ENCODE measurements around the gene BCLAF3. TPM values are rescaled to one million over a fixed set of nuclear protein-coding genes. Genes with fewer than 3 reads are reported as not detected.

BCLAF3 gene
- total and polyA plus RNA-seq, 8 donors, result 1.2 to 28.6 (median 6.1) TPM

DNA sequence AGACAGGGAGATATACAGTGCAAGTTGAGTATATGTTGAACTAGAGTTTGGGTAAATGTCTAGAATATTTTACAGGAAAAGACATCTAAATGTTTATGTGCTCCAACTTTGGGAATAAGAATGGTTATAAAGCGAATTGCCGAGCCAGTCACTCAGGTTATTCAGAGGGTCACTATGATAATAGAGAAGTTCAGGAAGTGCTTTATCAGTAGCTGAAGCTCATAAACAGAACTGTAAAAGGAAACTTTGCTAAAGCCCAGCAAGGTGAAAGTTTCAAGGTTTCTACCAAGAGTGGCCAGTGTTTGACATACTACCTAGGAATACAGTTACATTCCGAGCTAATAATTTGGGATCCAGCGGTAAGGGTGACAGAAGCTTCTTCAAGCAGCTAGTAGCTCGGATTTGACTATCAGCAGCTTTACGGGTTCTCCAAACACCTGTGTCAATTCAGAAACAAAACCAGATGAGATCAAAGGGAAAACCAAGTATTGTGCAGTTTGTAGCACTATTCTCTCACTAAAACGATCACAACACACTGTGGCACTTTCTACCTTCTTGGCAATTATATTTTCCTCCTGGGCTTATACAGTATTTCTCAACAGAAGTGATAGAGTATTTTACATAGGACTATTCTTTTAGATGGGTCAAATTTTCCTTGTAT lies 17.2 kb upstream of the BCLAF3 start:
- no peak for DNase-seq
- Histone ChIP-seq H3K9me3 (no peaks in the 10 kb centered on the region), H3K27me3 (no peaks in the 10 kb centered on the region), H3K27ac (no peak overlapping the region), H3K4me1 (no peaks in the 10 kb centered on the region), H3K36me3 (no peaks in the 10 kb centered on the region), H3K4me3 (no peak overlapping the region)
- no peak for TF ChIP-seq EP300 (IDR thresholded peaks at IDR 0.05)
- no peak for TF ChIP-seq POLR2A (IDR thresholded peaks at IDR 0.05)
- TF ChIP-seq, protein P1, sequence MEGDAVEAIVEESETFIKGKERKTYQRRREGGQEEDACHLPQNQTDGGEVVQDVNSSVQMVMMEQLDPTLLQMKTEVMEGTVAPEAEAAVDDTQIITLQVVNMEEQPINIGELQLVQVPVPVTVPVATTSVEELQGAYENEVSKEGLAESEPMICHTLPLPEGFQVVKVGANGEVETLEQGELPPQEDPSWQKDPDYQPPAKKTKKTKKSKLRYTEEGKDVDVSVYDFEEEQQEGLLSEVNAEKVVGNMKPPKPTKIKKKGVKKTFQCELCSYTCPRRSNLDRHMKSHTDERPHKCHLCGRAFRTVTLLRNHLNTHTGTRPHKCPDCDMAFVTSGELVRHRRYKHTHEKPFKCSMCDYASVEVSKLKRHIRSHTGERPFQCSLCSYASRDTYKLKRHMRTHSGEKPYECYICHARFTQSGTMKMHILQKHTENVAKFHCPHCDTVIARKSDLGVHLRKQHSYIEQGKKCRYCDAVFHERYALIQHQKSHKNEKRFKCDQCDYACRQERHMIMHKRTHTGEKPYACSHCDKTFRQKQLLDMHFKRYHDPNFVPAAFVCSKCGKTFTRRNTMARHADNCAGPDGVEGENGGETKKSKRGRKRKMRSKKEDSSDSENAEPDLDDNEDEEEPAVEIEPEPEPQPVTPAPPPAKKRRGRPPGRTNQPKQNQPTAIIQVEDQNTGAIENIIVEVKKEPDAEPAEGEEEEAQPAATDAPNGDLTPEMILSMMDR (IDR thresholded peaks at IDR 0.05), result no peak
- no peak for TF ChIP-seq POLR2AphosphoS5 (IDR thresholded peaks at IDR 0.05)
- intact Hi-C loops (cut with DNase I; ENCODE audit: low total_unique reads), result no loop called here
- WGBS, 5 donors, result 40 to 59% (median 54%) methylated on average over 7 of the region's 7 CpGs

DNA sequence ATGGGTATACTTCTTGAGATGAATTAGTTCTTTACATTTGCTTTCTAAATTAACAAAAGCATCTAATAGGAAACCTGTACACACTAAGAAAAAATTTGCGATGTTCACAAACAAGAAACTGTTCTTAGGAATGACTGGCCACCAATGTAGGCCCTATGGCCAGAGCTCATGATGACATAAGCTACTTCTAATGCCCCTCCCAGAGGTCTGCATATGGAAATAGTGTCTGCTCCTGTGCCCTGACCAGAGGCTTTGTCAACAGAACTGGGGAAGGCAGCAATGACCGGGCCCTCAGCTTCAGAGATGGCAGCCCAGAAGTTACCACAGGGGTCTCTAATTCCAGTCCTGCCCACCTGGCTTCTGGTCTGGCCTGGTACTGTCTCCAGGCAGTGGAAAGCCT lies 15.0 kb upstream of the BCLAF3 start:
- Histone ChIP-seq H3K27me3 (no peaks in the 10 kb centered on the region), H3K27ac (no peak overlapping the region), H3K4me3 (no peak overlapping the region), H3K36me3 (no peaks in the 10 kb centered on the region), H3K9me3 (no peaks in the 10 kb centered on the region), H3K4me1 (no peaks in the 10 kb centered on the region)
- WGBS, 5 donors, result 80 to 100% (median 95%) methylated on average over 2 of the region's 2 CpGs
- intact Hi-C loops (cut with DNase I; ENCODE audit: low total_unique reads), result no loop called here
- DNase-seq, result no peak
- TF ChIP-seq EP300 (IDR thresholded peaks at IDR 0.05), result no peak
- TF ChIP-seq, protein P1 (IDR thresholded peaks at IDR 0.05), result no peak
- no peak for TF ChIP-seq POLR2AphosphoS5 (IDR thresholded peaks at IDR 0.05)
- TF ChIP-seq POLR2A (IDR thresholded peaks at IDR 0.05), result no peak

DNA sequence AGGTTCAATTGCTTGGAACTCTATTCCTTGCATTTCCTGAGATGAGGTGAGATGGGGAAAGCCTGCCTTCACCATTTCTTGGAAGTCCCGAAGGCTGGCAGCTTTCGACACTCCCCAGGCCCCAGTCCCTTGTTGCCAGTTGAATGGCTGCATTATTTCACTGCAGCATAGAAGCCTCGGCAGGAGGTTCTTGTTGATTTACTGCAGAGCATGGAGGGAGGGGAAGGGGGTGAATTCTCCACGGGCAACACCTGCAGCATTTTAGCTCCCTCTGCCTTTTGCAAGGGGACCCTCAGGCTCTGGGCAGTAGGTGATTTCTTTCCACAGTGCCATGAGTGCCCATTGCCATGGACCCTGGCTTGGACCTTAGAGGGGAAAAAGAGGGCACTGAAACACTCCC lies 10.7 kb upstream of the BCLAF3 start:
- 47 to 69% (median 54%) methylated on average over 4 of the region's 4 CpGs for WGBS, 5 donors
- Histone ChIP-seq H3K27ac (no peak overlapping the region), H3K9me3 (no peaks in the 10 kb centered on the region), H3K27me3 (peaks cover 0 to 5% (median 0%) of the 10 kb centered on the region in 3 donors), H3K4me3 (no peak overlapping the region), H3K4me1 (no peaks in the 10 kb centered on the region), H3K36me3 (no peaks in the 10 kb centered on the region)
- no peak for TF ChIP-seq EP300 (IDR thresholded peaks at IDR 0.05)
- TF ChIP-seq, protein P1 (IDR thresholded peaks at IDR 0.05), result no peak
- peak in 1 of 2 donors; percentile 16 for DNase-seq
- intact Hi-C loops (cut with DNase I; ENCODE audit: low total_unique reads), result no loop called here

DNA sequence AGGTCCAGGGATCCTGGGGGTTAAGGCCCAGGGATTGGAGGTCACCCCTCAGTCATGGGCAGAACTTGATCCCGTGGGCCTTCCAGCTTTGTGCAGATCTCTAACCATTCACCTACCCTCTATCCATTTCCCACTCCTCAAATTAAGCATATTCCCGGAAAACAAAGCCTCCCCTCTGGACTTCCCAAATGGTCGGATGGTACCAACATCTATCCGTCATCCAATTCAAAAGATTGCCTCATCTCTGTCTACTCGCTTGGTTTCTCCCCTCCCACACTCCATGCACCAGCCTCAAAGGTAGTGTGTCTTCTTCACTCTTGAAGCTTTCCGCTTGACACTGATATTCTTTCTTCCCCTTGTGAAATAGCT lies 473 bp upstream of the BCLAF3 start:
- Histone ChIP-seq H3K4me1 (peaks cover 0 to 18% (median 7%) of the 10 kb centered on the region in 4 donors), H3K27me3 (no peaks in the 10 kb centered on the region), H3K27ac (peak overlapping the region; percentile 77 to 84 (median 81)), H3K36me3 (no peaks in the 10 kb centered on the region), H3K4me3 (peak overlapping the region; percentile 67 to 93 (median 70)), H3K9me3 (no peaks in the 10 kb centered on the region)
- 49 to 69% (median 57%) methylated on average over 6 of the region's 6 CpGs for WGBS, 5 donors
- intact Hi-C loops (cut with DNase I; ENCODE audit: low total_unique reads), result no loop called here
- TF ChIP-seq EP300 (IDR thresholded peaks at IDR 0.05), result no peak
- TF ChIP-seq, protein P1 (IDR thresholded peaks at IDR 0.05), result peak in 1 of 7 experiments; percentile 3
- DNase-seq, result no peak

Measured in stomach (tissue), 9 donors.